DMS53 (cell line): Measurements from ENCODE around the gene CCDC50.

Source experiments
- DNase-seq: peaks from one replicate; lab custom pipeline; 2025; lab: John Stamatoyannopoulos, UW

The CCDC50 gene

GRCh38 chr3:191347228-191347627 is 18.0 kb downstream of the CCDC50 start:
- no peak for DNase-seq

DNA sequence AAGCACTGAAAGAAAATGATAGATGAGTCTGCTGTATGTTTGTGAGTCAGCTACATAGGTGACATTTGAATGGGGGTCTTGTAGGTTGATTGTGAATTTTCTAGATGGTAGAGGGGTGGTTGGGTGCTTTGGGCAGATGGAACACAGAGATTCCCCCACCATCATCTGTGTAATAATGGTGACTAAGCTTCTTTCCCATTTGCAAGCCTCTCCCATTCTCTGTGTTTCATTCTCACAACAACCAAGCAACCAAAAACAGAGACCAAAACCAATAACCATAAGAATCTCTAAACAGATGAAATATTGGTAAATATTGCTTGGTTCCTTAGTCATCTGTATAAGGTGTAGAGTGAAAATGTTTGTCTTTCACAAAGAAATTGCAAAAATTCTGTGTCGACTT is 18.9 kb downstream of the CCDC50 start:
- no peak for DNase-seq

DNA sequence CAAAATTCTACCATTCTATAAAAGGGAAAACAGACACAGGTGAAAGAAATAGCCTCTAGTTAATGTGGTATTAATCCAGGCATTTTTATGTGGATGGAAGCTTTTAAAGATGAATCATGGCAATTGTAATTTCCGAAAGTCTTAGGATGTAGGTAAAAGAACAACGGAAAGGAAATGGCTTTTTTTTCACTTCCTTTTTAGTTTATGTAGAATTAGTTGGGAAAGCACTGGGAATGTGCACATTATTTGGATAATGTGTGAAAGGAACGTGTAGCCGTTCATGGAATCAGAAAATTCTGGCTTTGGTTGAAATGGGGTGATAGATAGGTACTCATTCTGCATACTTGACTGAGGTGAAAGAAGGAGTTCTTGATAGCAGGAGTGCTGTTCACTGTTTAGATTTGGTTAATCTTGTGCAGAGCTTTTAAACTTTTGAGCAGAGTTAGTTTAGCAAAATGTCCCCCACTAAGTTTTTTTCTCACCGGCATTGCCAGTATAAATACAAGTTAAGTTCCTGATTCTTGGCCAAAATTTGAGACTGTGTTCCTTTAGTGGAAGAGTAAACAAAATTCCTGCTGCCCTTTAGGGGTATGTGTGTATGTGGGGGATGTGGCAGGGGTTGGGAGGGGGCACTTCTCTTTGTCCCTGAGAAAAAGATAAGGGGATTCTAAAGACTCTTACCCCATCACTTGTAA is 21.3 kb downstream of the CCDC50 start:
- no peak for DNase-seq

DNA sequence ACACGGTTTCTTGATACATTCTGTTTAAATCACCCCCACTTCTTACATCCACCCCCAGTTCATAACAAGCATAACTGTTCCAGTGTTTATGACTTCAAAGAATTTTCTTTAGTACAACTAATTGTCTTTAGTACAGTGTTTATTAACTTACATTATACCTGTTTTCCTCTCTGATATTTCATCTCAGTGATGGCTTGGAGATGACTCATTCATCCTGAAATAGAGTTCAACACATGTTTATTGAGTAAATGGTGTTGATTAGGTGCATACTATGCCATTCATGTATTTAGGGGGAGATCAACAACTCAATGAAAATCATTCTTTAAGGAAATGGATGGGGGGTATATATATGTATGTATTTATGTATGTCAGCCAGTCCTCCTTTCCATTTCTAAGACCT is 22.8 kb downstream of the CCDC50 start:
- DNase-seq = peak; percentile 3

DNA sequence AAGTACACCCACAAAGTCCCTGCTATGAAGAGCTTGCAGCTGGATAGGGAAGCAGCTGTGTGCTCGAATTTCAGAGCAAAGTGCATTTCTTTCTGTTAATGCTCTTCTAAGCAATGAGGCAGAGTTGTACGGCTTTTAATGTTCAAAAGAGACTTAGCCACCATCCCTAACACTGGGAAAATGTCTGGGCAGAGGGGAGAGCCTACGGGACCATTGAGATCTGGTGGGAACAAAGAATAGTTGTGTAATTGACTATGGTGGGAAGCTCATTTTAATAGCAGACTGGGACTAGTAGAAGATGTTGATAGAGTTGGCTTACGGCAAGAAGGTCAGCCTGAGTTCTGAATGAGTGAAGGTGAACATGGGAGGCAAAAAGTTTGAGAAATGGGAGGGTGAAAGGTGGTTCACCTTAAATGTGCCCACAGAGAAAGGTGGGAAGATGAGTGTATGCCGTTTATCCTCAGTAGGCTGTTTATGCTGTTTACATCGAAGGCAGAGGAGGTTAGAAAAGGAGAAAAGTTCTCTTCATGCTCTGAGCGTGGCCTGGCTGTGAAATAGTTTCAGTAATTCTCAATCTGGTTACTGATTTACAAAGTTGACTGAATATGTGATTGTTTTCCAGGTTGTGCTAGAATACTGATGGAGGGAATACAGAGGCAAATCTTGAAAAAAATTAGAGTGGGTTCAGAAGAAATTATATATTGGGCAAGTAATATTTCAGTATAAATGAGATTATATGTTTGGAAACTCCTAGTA is 24.0 kb downstream of the CCDC50 start:
- DNase-seq = no peak

- DNase-seq = no peak
Measured at GRCh38 chr3:191355406-191355805, 26.2 kb downstream of the CCDC50 start.

DNA sequence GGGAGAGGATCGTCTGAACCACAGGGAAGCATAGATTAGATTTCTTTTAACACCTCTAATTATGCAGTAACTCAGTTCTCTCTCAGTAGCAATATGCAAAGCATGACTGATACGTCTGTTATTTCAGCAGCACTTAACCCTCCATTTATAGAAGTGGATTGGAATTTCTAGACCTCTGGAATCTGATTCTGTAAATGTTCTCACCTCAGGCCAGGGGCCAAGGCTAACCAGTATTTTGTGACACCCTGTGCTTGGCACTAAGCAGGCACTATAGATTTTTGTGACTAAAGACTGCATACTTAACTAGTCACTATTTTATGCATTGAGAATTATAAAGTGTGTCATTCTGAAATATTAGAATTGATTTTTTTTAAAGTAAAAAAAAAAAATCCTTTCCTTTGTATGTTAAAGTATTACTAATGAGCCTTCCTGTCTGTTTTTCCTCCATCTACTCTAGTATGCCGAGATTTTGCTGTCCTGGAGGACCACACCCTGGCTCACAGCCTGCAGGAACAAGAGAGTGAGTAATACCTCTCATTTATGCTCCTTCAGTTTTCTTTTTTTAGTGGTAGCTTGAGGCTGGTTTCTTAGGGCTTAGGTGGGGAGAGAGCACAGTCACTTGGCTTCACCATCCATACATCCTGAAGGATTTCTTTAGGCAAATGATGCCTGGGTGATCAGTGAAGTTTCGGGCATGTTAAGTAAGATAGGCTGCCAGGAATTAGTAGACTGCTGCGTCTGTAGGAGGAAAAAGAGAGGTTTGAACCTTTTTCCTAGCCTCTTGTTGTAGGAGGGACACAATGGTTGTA is 27.6 kb downstream of the CCDC50 start:
- DNase-seq = no peak

DNA sequence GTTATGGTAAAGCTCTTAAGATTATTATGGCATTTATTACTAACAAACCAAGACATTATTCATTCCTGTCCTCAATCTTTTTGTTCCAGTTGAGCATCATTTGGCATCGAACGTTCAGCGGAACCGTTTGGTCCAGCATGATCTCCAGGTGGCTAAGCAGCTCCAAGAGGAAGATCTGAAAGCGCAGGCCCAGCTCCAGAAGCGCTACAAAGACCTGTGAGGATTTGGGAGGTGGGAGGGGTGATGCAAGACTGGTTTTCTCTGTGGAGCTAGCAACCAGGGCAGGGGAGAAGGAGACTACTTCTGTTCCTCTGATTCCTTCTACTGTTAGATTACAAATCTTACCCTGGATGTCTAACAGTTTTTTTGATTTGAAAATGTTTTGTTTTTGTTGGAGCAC is 28.7 kb downstream of the CCDC50 start:
- DNase-seq = no peak

GRCh38 chr3:191358929-191359328 is 29.7 kb downstream of the CCDC50 start:
- DNase-seq = peak; percentile 39

GRCh38 chr3:191360620-191361019 is 31.4 kb downstream of the CCDC50 start:
- no peak for DNase-seq

DNA sequence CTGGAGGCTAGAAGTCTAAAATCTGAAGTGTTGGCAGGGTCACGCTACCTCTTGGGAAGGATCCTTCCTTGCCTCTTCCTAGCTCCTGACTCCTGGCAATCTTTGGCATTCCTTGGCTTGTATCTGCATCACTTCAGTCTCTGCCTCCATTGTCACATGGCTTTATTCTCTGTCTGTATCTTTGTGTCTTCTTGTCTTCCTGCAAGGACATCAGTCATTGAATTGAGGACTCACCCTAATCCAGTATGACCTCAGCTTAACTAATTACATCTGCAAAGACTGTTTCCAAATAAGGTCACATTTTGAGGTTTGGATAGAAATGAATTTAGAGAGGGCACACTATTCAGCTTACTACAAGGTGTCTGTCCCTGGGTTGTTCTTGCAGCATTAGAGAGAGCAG is 32.3 kb downstream of the CCDC50 start:
- no peak for DNase-seq

GRCh38 chr3:191362037-191362436 is 32.8 kb downstream of the CCDC50 start:
- peak; percentile 37 for DNase-seq

- DNase-seq = no peak
Measured at GRCh38 chr3:191362524-191363090, 33.4 kb downstream of the CCDC50 start.

DNA sequence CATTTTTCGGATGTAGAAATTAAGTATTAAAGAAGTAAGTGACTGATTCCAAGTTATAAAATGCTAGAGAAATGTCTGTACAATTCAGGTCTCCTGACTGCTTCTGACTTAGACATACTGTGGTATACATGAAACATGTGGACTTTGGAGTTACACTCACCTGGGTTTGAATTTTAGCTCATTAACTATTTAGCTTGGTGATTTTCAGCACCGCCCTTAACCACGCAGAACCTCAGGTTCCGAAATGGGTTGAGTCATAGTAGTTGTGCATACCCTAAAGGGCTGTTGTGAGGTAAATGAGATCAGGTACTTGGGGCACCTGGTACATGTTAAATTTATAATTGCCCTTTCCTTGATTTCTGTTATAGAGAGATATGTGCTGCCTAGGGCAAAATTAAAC is 34.0 kb downstream of the CCDC50 start:
- no peak for DNase-seq

DNA sequence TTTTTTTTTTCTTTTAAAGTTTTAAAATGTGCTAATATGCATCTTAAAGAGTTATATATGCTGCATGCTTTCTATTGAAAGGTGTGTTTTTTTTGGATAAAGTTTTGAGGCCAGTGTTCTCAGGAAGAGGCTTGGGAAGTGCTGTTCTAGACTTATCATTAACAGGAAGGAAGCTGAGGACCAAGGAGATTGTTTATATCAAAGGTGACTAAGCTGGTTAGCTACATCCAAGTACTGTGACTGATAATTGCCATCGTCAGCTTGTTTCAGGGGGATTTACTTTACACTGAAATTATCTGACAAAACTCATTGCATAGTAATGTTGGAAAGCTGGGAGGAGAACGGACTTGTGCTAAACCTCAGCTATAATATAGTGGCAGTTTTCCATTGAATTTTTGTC is 37.5 kb downstream of the CCDC50 start:
- no peak for DNase-seq

GRCh38 chr3:191368755-191369615 is 39.8 kb downstream of the CCDC50 start:
- DNase-seq = no peak

DNA sequence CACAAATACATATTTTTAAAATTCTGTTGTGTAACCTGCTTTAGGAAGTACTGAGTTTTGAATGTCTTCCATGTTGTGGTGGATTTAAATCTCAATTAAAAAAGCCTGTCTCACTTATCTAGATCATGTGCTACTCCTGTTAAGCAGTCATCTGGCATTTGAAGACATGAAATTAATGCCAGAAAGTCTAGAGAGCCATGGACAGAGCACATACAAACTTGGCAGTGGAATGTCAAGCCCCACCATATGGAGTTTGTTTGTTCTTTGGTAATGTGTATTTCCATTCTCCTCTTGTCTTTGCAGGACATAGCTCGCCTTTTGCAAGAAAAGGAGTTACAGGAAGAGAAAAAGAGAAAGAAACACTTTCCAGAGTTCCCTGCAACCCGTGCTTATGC is 40.4 kb downstream of the CCDC50 start:
- no peak for DNase-seq

GRCh38 chr3:191372122-191372521 is 42.9 kb downstream of the CCDC50 start:
- DNase-seq = no peak

DNA sequence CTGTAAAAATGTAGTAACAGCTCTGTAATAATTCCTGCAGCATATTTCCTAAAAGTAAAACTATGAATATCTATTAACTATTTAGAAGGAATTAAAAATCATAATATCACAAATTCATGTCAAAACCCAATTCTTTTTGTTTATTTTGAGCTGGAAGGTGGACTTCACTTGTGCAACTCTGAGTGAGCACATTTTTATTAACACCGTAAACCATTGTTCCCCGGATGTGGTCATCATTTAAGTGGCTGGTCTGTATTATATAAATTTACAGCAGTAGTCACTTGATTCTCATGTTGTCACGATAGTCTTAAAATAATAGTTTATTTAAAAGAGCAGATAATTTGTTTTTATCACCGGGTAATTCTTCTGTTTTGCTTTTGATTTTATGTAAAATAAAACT is 44.1 kb downstream of the CCDC50 start:
- no peak for DNase-seq

DNA sequence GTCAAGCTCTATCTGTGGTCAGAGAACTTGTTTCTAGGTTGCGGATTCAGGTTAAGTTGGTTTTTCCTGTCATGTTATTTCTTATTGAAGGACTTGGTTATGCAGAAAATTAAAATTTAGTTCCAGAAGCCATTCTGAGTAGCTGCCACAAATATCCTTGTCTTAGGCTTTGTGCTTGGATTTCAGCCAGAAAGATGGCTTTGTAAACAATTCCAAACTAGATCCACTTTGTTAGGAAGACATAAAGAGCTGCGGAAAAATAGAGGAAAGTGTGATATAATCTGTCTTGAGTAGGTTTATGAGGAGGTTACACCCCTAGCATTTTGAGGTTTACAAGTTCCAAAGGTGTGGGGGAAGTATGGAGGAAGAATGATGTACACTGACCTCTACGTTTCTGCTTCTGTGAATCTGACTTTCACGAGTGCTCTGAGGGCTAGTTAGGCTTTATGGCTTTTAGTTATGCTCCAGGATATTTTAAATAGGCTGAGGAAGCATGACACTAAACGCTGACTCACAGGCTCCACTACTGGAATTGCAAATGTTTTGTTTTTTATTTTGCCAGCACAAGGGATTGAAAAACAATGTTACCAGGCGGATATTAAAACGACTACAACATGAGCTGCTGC is 47.4 kb downstream of the CCDC50 start:
- DNase-seq = no peak

GRCh38 chr3:191378142-191378812 is 49.1 kb downstream of the CCDC50 start:
- no peak for DNase-seq
